OCI-LY1 (cell line): Measurements from ENCODE around the gene DKK1.

ENCODE experiments used
- H2AFZ ChIP-seq: fragments of 200-600 bp; sonication (generic), shearing (Covaris generic); 2 replicates; pipeline ENCODE4 v1.6.0; 2014; ENCODE audit warnings: antibody characterized with exemption, mild to moderate bottlenecking, low read length
- H3F3A ChIP-seq: fragments of 200-600 bp; sonication (generic), shearing (Covaris generic); 2 replicates; pipeline ENCODE4 v1.6.0; 2014; ENCODE audit warnings: mild to moderate bottlenecking, antibody characterized with exemption, low read length, moderate library complexity; ENCODE audit not compliant: insufficient read depth
- H3K27ac ChIP-seq: fragments of 200-600 bp; sonication (generic); 2 replicates; pipeline ENCODE4 v1.5.1; 2014; ENCODE audit warnings: low read length, mixed run types, mild to moderate bottlenecking, low read depth; ENCODE audit not compliant: poor library complexity, severe bottlenecking
- H3K27me3 ChIP-seq: fragments of 200-600 bp; sonication (generic); 2 replicates; pipeline ENCODE4 v1.6.0; 2014; ENCODE audit warnings: antibody characterized with exemption, mild to moderate bottlenecking, low read length, moderate library complexity; ENCODE audit not compliant: insufficient read depth
- H3K36me3 ChIP-seq: fragments of 200-600 bp; sonication (generic); 2 replicates; pipeline ENCODE4 v1.6.1; 2014; ENCODE audit warnings: mild to moderate bottlenecking, antibody characterized with exemption, low read length, moderate library complexity, mixed read lengths; ENCODE audit not compliant: insufficient read depth
- H3K4me1 ChIP-seq: fragments of 200-600 bp; sonication (generic); 2 replicates; pipeline ENCODE4 v1.5.1; 2014; ENCODE audit warnings: mild to moderate bottlenecking, low read length, moderate library complexity; ENCODE audit not compliant: insufficient read depth, severe bottlenecking
- H3K4me2 ChIP-seq: fragments of 200-600 bp; sonication (generic), shearing (Covaris generic); 2 replicates; pipeline ENCODE4 v1.6.1; 2014; ENCODE audit warnings: low read length
- H3K4me3 ChIP-seq: fragments of 200-600 bp; sonication (generic); 2 replicates; pipeline ENCODE4 v1.5.1; 2014; ENCODE audit warnings: low read length, low read depth, mild to moderate bottlenecking, mixed read lengths; ENCODE audit not compliant: poor library complexity, severe bottlenecking
- H3K79me2 ChIP-seq: fragments of 200-600 bp; shearing (Covaris generic); 2 replicates; pipeline ENCODE4 v1.6.1; 2016; ENCODE audit warnings: mixed run types, low read length, mixed read lengths; ENCODE audit not compliant: insufficient read depth
- H3K9ac ChIP-seq: fragments of 200-600 bp; sonication (generic), shearing (Covaris generic); 2 replicates; pipeline ENCODE4 v1.6.1; 2014; ENCODE audit warnings: mild to moderate bottlenecking, low read length, mixed read lengths
- H3K9me2 ChIP-seq: fragments of 200-600 bp; sonication (generic), shearing (Covaris generic); 2 replicates; pipeline ENCODE4 v1.6.1; 2014; ENCODE audit warnings: low read depth, mild to moderate bottlenecking, low read length, mixed read lengths
- H3K9me3 ChIP-seq: fragments of 200-600 bp; shearing (Covaris generic); 2 replicates; pipeline ENCODE4 v1.6.1; 2014; ENCODE audit warnings: low read length, mixed read lengths
- H4K20me1 ChIP-seq: fragments of 200-600 bp; sonication (generic), shearing (Covaris generic); 2 replicates; pipeline ENCODE4 v1.6.0; 2016; ENCODE audit warnings: mild to moderate bottlenecking, low read length; ENCODE audit not compliant: insufficient read depth
- EZH2 ChIP-seq: fragments of 200-600 bp; sonication (generic), shearing (Covaris generic); IDR thresholded peaks from 2 replicates; pipeline ENCODE4 v1.8.0; 2017; ENCODE audit warnings: borderline replicate concordance, mixed run types, mild to moderate bottlenecking, antibody characterized with exemption, low read length, moderate library complexity, mixed read lengths
- TF ChIP-seq, protein P1 (sequence below): fragments of 200-600 bp; sonication (generic), shearing (Covaris generic); IDR thresholded peaks from 2 replicates; pipeline ENCODE4 v1.5.1; 2017; ENCODE audit warnings: mild to moderate bottlenecking, antibody characterized with exemption, low read length, moderate library complexity, mixed read lengths

DKK1 gene

DNA sequence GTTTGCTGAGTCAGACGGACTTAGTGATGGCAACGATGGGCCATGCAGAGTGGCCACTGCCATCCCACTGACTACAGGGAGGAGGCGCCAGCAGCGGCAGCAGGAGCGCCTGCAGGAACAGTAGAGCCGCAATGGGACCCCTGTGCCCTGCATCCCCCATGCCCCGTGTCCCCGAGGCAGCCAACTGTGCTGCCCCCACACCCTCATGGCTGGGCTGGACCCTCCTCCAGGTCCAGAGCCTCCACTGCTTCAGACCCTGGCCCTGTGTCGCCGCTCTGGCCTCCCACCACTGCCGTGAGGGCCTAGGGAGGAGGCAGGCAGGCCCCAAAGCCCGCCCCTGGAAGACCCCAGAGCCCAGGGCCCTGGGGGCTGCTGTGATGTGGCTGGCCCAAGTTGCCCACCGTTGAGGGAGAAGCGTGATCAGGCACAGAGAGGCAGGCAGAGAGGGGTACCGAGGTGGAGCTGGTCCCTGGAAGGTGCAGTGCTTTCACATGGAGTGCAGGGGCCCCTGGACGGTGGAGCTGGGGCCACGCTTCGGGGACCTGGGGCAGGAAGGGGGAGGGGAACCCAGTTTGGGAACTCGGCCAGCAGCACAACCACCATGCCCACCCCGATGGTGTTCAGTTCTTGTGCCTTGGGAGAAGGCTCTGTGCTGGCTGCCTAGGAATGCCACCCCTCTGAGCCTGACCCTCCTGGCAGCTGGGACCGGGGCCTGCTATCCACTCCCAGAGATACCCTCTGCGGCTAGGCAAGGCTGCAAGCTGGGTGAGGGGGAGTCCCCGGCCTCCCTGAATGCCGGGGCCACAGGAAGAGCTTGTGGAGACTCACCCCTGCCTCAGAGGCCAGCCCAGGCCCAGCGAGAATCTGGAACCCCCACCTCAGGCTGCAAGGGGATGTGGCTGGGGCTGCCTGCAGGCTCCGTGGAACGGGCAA is 32.6 kb downstream of the DKK1 start:
- no peak for TF ChIP-seq EZH2
- TF ChIP-seq, protein P1, sequence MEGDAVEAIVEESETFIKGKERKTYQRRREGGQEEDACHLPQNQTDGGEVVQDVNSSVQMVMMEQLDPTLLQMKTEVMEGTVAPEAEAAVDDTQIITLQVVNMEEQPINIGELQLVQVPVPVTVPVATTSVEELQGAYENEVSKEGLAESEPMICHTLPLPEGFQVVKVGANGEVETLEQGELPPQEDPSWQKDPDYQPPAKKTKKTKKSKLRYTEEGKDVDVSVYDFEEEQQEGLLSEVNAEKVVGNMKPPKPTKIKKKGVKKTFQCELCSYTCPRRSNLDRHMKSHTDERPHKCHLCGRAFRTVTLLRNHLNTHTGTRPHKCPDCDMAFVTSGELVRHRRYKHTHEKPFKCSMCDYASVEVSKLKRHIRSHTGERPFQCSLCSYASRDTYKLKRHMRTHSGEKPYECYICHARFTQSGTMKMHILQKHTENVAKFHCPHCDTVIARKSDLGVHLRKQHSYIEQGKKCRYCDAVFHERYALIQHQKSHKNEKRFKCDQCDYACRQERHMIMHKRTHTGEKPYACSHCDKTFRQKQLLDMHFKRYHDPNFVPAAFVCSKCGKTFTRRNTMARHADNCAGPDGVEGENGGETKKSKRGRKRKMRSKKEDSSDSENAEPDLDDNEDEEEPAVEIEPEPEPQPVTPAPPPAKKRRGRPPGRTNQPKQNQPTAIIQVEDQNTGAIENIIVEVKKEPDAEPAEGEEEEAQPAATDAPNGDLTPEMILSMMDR: no peak
- Histone ChIP-seq H3K9me3 (no peaks in the 10 kb centered on the region), H3K79me2 (no peaks in the 10 kb centered on the region), H3K4me3 (no peak overlapping the region), H3K4me2 (no peak overlapping the region), H3F3A (no peaks in the 10 kb centered on the region), H4K20me1 (no peaks in the 10 kb centered on the region), H3K9ac (no peak overlapping the region), H3K4me1 (no peaks in the 10 kb centered on the region), H3K36me3 (no peaks in the 10 kb centered on the region), H3K27ac (no peak overlapping the region), H3K27me3 (no peaks in the 10 kb centered on the region), H3K9me2 (no peaks in the 10 kb centered on the region), H2AFZ (no peak overlapping the region)

- H4K20me1 ChIP-seq: no peaks in the 10 kb centered on the region
- H3K4me1 ChIP-seq: no peaks in the 10 kb centered on the region
- no peaks in the 10 kb centered on the region for H3K27me3 ChIP-seq
- TF ChIP-seq, protein P1: no peak
- TF ChIP-seq EZH2: no peak
- no peaks in the 10 kb centered on the region for H3K9me2 ChIP-seq
- H3K4me3 ChIP-seq: no peak overlapping the region
- H3K9me3 ChIP-seq: no peaks in the 10 kb centered on the region
- H2AFZ ChIP-seq: no peak overlapping the region
- H3K9ac ChIP-seq: no peak overlapping the region
- no peaks in the 10 kb centered on the region for H3F3A ChIP-seq
- no peak overlapping the region for H3K4me2 ChIP-seq
- H3K27ac ChIP-seq: no peak overlapping the region
- H3K36me3 ChIP-seq: no peaks in the 10 kb centered on the region
- no peaks in the 10 kb centered on the region for H3K79me2 ChIP-seq
Observed at GRCh38 chr10:52347327-52347667, 33.2 kb downstream of the DKK1 start.

DNA sequence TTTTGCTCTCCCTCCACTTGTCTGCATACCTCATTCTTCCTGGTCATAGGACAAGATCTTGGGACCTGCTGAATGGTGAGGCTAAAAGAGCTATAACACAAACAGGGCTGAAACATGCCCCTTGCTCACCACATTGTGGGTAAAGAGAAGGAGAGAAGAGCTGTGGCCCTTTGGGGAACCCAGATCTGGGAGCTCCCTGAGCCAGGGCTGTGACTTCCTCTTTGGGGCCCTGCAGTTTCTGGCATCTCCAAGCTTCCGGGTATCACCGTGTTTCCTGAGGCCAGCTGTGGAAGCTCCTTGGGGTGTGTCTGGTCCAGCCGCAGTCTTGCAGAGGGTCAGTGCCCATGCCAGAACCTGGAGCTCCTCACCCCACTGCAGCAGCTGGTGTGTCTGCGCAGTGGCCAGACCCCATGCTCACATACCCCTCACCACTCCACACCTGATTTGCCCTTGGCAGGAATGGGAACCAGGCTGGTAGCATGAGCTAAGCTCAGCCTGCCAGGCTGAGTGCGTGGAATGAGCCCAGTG is 34.0 kb downstream of the DKK1 start:
- Histone ChIP-seq H4K20me1 (no peaks in the 10 kb centered on the region), H3F3A (no peaks in the 10 kb centered on the region), H3K4me2 (no peak overlapping the region), H3K27me3 (no peaks in the 10 kb centered on the region), H3K9me2 (no peaks in the 10 kb centered on the region), H2AFZ (no peak overlapping the region), H3K36me3 (no peaks in the 10 kb centered on the region), H3K4me1 (no peaks in the 10 kb centered on the region), H3K4me3 (no peak overlapping the region), H3K27ac (no peak overlapping the region), H3K9me3 (no peaks in the 10 kb centered on the region), H3K79me2 (no peaks in the 10 kb centered on the region), H3K9ac (no peak overlapping the region)
- TF ChIP-seq EZH2: no peak
- TF ChIP-seq, protein P1: no peak
